Osteoblast (primary cell): ENCODE results near the gene MVB12A. TPM values are rescaled to one million over a fixed set of nuclear protein-coding genes. Genes with fewer than 3 reads are reported as not detected.

ENCODE experiments used
- DNase-seq: peaks from one replicate; pipeline ENCODE4 v3.0.0; 2011; ENCODE audit warnings: low spot score, mixed read lengths; ENCODE audit not compliant: insufficient read length; ENCODE audit errors: missing footprints
- H2AFZ ChIP-seq: 2 replicates; pipeline ENCODE4 v1.6.0; 2011; ENCODE audit warnings: mild to moderate bottlenecking, low read length
- H3K27ac ChIP-seq: 2 replicates; pipeline ENCODE4 v1.5.1; 2011; ENCODE audit warnings: mild to moderate bottlenecking, low read depth, low read length, moderate library complexity
- H3K27me3 ChIP-seq: 2 replicates; pipeline ENCODE4 v1.6.0; 2012; ENCODE audit warnings: mild to moderate bottlenecking, control low read depth, inconsistent platforms, low read length, moderate library complexity; ENCODE audit not compliant: insufficient read depth
- H3K36me3 ChIP-seq: 2 replicates; pipeline ENCODE4 v1.5.1; 2011; ENCODE audit warnings: mild to moderate bottlenecking, low read length, control low read depth, moderate library complexity; ENCODE audit not compliant: insufficient read depth
- H3K4me1 ChIP-seq: 2 replicates; pipeline ENCODE4 v1.5.1; 2011; ENCODE audit warnings: mild to moderate bottlenecking, low read length, control low read depth, moderate library complexity; ENCODE audit not compliant: insufficient read depth
- H3K4me2 ChIP-seq: 2 replicates; pipeline ENCODE4 v1.6.0; 2011; ENCODE audit warnings: mild to moderate bottlenecking, low read length; ENCODE audit not compliant: insufficient read depth
- H3K4me3 ChIP-seq: fragments of 200-600 bp; sonication (generic); 3 replicates; pipeline ENCODE4 v1.5.1; 2012; ENCODE audit warnings: mild to moderate bottlenecking, low read length, inconsistent platforms; ENCODE audit not compliant: insufficient read depth
- H3K79me2 ChIP-seq: 2 replicates; pipeline ENCODE4 v1.6.0; 2012; ENCODE audit warnings: mild to moderate bottlenecking, low read length, control low read depth, inconsistent platforms; ENCODE audit not compliant: insufficient read depth
- H3K9me3 ChIP-seq: 2 replicates; pipeline ENCODE4 v1.5.1; 2011; ENCODE audit warnings: low read depth, low read length, control low read depth
- H4K20me1 ChIP-seq: 2 replicates; pipeline ENCODE4 v1.6.0; 2012; ENCODE audit warnings: mild to moderate bottlenecking, low read length, control low read depth; ENCODE audit not compliant: insufficient read depth
- CTCF ChIP-seq: IDR thresholded peaks from 2 replicates; pipeline ENCODE4 v1.5.1; 2011; ENCODE audit warnings: mild to moderate bottlenecking, low read depth, low read length, moderate library complexity; ENCODE audit errors: extremely low read depth
- total RNA-seq: library from RNA; depleted of rRNA; stranded (reverse); fragments of >200 nt; gene quantifications from 2 replicates; pipeline ENCODE4 v1.2.3, GENCODE V29; 2012

Gene MVB12A
- total RNA-seq, 1 donor = 50.7 TPM

GRCh38 chr19:17424743-17425365, 5.0 kb downstream of the MVB12A start:
- H4K20me1 ChIP-seq = no peaks in the 10 kb centered on the region
- no peaks in the 10 kb centered on the region for H3K27me3 ChIP-seq
- H3K4me2 ChIP-seq = no peak overlapping the region
- peaks cover 3% of the 10 kb centered on the region for H3K79me2 ChIP-seq
- H3K9me3 ChIP-seq = no peaks in the 10 kb centered on the region
- H3K4me3 ChIP-seq = no peak overlapping the region
- no peak overlapping the region for H3K27ac ChIP-seq
- H2AFZ ChIP-seq = no peak overlapping the region
- H3K36me3 ChIP-seq = no peaks in the 10 kb centered on the region
- H3K4me1 ChIP-seq = peaks cover 3% of the 10 kb centered on the region
- DNase-seq = peak; percentile 93
- peak; percentile 31 for TF ChIP-seq CTCF

DNA sequence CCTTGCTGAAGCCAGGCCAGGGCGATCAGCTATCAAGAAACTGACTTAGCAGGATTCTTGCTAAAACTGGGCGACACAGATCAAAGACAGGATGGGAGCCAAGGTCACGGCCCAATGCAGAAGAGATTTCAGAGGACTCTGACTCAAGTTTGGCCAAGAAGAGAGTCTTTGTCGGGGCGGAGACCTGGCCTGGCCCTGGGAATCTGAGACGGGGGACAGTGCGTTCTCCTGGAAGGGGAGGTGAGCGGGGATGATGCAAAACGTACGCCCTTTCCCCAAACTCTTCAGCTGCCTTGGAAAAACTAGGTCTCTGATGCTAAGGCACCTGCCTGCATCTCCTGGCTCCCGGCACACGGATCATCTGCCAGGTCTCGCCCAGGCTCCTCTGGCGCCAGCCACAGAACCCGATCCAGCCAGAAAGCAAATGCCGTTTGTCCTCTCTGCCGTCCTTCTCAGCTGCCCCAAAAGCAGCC, 9.8 kb downstream of the MVB12A start:
- TF ChIP-seq CTCF = no peak
- Histone ChIP-seq H3K79me2 (no peaks in the 10 kb centered on the region), H3K36me3 (no peaks in the 10 kb centered on the region), H3K27ac (no peak overlapping the region), H3K4me2 (no peak overlapping the region), H4K20me1 (no peaks in the 10 kb centered on the region), H3K9me3 (no peaks in the 10 kb centered on the region), H3K4me1 (no peaks in the 10 kb centered on the region), H3K27me3 (no peaks in the 10 kb centered on the region), H3K4me3 (no peak overlapping the region), H2AFZ (no peak overlapping the region)
- DNase-seq = peak; percentile 46

- Histone ChIP-seq H3K36me3 (no peaks in the 10 kb centered on the region), H3K9me3 (no peaks in the 10 kb centered on the region), H4K20me1 (no peaks in the 10 kb centered on the region), H3K4me3 (no peak overlapping the region), H3K79me2 (no peaks in the 10 kb centered on the region), H3K27me3 (no peaks in the 10 kb centered on the region), H3K4me1 (no peaks in the 10 kb centered on the region), H3K27ac (no peak overlapping the region), H2AFZ (no peak overlapping the region), H3K4me2 (no peak overlapping the region)
- no peak for TF ChIP-seq CTCF
- DNase-seq = no peak
These were observed 11.6 kb downstream of the MVB12A start for GRCh38 chr19:17431417-17431816.

- Histone ChIP-seq H3K9me3 (no peaks in the 10 kb centered on the region), H3K36me3 (no peaks in the 10 kb centered on the region), H3K4me3 (no peak overlapping the region), H3K4me1 (no peaks in the 10 kb centered on the region), H3K79me2 (no peaks in the 10 kb centered on the region), H3K4me2 (no peak overlapping the region), H2AFZ (no peak overlapping the region), H3K27me3 (no peaks in the 10 kb centered on the region), H3K27ac (no peak overlapping the region), H4K20me1 (no peaks in the 10 kb centered on the region)
- no peak for TF ChIP-seq CTCF
- DNase-seq = no peak
These were observed 15.4 kb downstream of the MVB12A start for GRCh38 chr19:17435218-17435617.
